Upper lobe of left lung (tissue), 4 donors: Measurements from ENCODE around the gene RXRB.

Experiments used
- CTCF ChIP-seq, 6 experiments: fragments of 450-650 bp in 4 of 6; fragments of 200-600 bp in 2 of 6; sonication (generic) in 2 of 6; IDR thresholded peaks; one replicate each; pipeline ENCODE4 v1.5.1; 2016 to 2019; ENCODE audit warnings: antibody characterized with exemption in 6 of 6
- POLR2A ChIP-seq, 4 donors: fragments of 450-650 bp; IDR thresholded peaks; one replicate each; pipeline ENCODE4 v1.5.1; 2016 to 2017; ENCODE audit warnings: antibody characterized with exemption in 4 of 4, mild to moderate bottlenecking in 2 of 4

GRCh38 chr6:33160096-33160495 is 40.4 kb downstream of the RXRB start:
- no peak for TF ChIP-seq CTCF (IDR thresholded peaks at IDR 0.05)
- no peak for TF ChIP-seq POLR2A (IDR thresholded peaks at IDR 0.05)
